Measurements from ENCODE around the gene LMF1. TPM values are rescaled to one million over a fixed set of nuclear protein-coding genes. Genes with fewer than 3 reads are reported as not detected.

The LMF1 gene
- total RNA-seq, 4 donors from 2014 or later, result 21.8 to 47.9 (median 36.0) TPM

- no peaks in the 10 kb centered on the region for H3K36me3 ChIP-seq
- peaks cover 0 to 2% of the 10 kb centered on the region in 2 donors for H3K27me3 ChIP-seq
- no peak for DNase-seq
- no peaks in the 10 kb centered on the region for H3K9me3 ChIP-seq
- intact Hi-C loops (cut with DNase I; ENCODE audit: low total_unique reads), result no loop called here
- H3K4me3 ChIP-seq, result no peak overlapping the region
- no peaks in the 10 kb centered on the region for H3K4me1 ChIP-seq
- no peak for TF ChIP-seq POLR2A (IDR thresholded peaks at IDR 0.05)
- no peak for TF ChIP-seq CTCF (IDR thresholded peaks at IDR 0.05)
- H3K27ac ChIP-seq, result no peak overlapping the region
Observed at GRCh38 chr16:842711-843560, 127.8 kb downstream of the LMF1 start.

GRCh38 chr16:842061-842476 is 128.7 kb downstream of the LMF1 start:
- TF ChIP-seq POLR2A (IDR thresholded peaks at IDR 0.05) (no peak), CTCF (IDR thresholded peaks at IDR 0.05) (no peak)
- no peaks in the 10 kb centered on the region for H3K36me3 ChIP-seq
- H3K4me3 ChIP-seq, result no peak overlapping the region
- no peak overlapping the region for H3K27ac ChIP-seq
- peaks cover 0 to 3% of the 10 kb centered on the region in 2 donors for H3K27me3 ChIP-seq
- H3K9me3 ChIP-seq, result no peaks in the 10 kb centered on the region
- peak in 1 of 2 donors; percentile 38 for DNase-seq
- intact Hi-C loops (cut with DNase I; ENCODE audit: low total_unique reads), result no loop called here
- no peaks in the 10 kb centered on the region for H3K4me1 ChIP-seq

DNA sequence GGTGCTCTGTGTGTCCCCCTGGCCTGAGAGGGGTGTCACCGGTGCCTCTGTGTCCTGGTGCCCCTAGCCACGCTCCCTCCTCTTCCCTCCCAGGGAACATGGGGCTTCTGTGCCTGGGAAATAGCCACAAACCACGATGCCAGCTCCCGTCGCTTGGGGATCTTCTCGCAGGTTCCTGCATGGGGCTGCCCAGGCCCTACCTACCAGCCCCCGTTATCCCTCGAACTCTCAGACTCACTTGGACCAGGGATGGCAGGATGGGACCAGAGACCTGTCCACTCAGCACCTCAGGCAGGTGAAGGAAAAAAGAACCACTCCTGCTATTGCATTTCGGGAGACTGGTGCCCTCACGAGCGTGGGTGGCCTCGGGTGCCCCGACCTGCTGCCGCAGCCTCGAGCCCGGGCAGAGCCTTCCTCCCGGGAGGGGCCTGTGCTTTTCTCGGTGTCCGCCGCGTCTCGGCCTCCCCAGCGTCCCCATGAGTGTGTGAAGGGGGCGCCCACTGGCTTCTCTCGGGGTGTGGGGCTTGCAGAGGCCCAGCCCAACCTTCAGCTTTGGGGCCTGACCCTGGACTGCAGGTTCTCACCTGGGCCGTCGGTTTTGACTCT is 129.2 kb downstream of the LMF1 start:
- H3K9me3 ChIP-seq, result peaks cover 0 to 3% of the 10 kb centered on the region in 2 donors
- no peak for DNase-seq
- TF ChIP-seq POLR2A (IDR thresholded peaks at IDR 0.05) (no peak), CTCF (IDR thresholded peaks at IDR 0.05) (no peak)
- no peak overlapping the region for H3K4me3 ChIP-seq
- no peaks in the 10 kb centered on the region for H3K36me3 ChIP-seq
- peaks cover 0 to 3% of the 10 kb centered on the region in 2 donors for H3K27me3 ChIP-seq
- no peak overlapping the region for H3K27ac ChIP-seq
- H3K4me1 ChIP-seq, result no peaks in the 10 kb centered on the region
- intact Hi-C loops (cut with DNase I; ENCODE audit: low total_unique reads), result no loop called here

- Histone ChIP-seq H3K27ac (no peak overlapping the region), H3K9me3 (peaks cover 0 to 3% of the 10 kb centered on the region in 2 donors), H3K4me1 (no peaks in the 10 kb centered on the region), H3K27me3 (peaks cover 0 to 3% of the 10 kb centered on the region in 2 donors), H3K36me3 (no peaks in the 10 kb centered on the region), H3K4me3 (no peak overlapping the region)
- intact Hi-C loops (cut with DNase I; ENCODE audit: low total_unique reads), result no loop called here
- TF ChIP-seq POLR2A (IDR thresholded peaks at IDR 0.05) (no peak), CTCF (IDR thresholded peaks at IDR 0.05) (no peak)
- no peak for DNase-seq
Observed at GRCh38 chr16:840561-841454, 130.0 kb downstream of the LMF1 start.
